ENCODE data around the gene TCF21. TPM values are rescaled to one million over a fixed set of nuclear protein-coding genes. Genes with fewer than 3 reads are reported as not detected.
A peak's percentile ranks its signal among the peaks of the same experiment; 100 is the strongest.

TCF21 gene
- total RNA-seq, 1 donor from 2014 or later: 46.5 TPM

DNA sequence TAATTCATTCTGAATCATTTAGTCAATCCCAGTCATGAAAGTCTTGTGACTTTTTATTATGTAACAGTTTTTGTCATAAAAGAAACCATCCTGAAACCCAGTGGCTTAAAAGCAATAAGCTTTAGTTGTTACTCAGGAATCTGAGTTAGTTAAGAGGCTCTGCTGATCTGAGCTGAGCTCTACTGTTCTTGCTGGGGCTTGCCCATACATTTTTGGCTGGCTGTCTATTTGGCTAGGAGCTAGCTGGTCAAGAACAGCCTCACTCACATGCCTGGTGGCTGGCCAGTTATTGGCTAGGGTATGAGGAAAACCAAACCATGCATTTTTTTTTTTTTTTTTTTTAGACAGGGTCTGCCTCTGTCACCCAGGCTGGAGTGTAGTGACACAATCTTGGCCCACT is 10.6 kb downstream of the TCF21 start:
- ATAC-seq: no peak

DNA sequence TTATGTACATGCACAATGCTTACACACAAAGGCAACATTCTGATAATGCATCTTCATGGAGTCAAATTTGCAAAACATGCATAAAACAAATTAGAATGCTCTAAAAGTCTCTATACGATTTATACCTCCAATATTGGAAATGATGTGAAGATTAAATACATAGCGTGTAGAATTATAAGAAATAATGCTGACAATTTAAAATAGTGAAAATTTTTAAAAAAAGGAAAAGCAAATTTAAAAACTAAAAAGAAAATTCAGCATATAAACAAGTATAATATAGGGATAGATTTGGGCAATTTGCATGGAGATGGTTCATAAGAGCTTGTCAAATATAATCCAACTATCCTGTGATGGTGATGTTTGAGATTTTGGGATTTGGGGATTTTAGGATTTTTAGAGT is 14.9 kb downstream of the TCF21 start:
- DNase-seq: no peak
- no peaks in the 10 kb centered on the region for H3K4me1 ChIP-seq
- intact Hi-C loops (cut with DNase I): no loop called here
- H3K27ac ChIP-seq: no peak overlapping the region
- H3K9me3 ChIP-seq: no peaks in the 10 kb centered on the region
- H3K4me3 ChIP-seq: no peak overlapping the region
- H3K36me3 ChIP-seq: no peaks in the 10 kb centered on the region
- TF ChIP-seq, protein P1, sequence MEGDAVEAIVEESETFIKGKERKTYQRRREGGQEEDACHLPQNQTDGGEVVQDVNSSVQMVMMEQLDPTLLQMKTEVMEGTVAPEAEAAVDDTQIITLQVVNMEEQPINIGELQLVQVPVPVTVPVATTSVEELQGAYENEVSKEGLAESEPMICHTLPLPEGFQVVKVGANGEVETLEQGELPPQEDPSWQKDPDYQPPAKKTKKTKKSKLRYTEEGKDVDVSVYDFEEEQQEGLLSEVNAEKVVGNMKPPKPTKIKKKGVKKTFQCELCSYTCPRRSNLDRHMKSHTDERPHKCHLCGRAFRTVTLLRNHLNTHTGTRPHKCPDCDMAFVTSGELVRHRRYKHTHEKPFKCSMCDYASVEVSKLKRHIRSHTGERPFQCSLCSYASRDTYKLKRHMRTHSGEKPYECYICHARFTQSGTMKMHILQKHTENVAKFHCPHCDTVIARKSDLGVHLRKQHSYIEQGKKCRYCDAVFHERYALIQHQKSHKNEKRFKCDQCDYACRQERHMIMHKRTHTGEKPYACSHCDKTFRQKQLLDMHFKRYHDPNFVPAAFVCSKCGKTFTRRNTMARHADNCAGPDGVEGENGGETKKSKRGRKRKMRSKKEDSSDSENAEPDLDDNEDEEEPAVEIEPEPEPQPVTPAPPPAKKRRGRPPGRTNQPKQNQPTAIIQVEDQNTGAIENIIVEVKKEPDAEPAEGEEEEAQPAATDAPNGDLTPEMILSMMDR (IDR thresholded peaks at IDR 0.05): no peak
- no peak for ATAC-seq
- H3K27me3 ChIP-seq (ENCODE audit: low read depth): peaks cover 12% of the 10 kb centered on the region

More for the DNA sequence above, 10.6 kb downstream of the TCF21 start:
- Histone ChIP-seq H3K9me3 (no peaks in the 10 kb centered on the region), H3K27me3 (ENCODE audit: low read depth) (peaks cover 45% of the 10 kb centered on the region), H3K4me3 (no peak overlapping the region), H3K4me1 (peaks cover 7% of the 10 kb centered on the region), H3K36me3 (no peaks in the 10 kb centered on the region), H3K27ac (no peak overlapping the region)
- intact Hi-C loops (cut with DNase I): no loop called here
- DNase-seq: no peak
- TF ChIP-seq, protein P1 (IDR thresholded peaks at IDR 0.05): no peak

DNA sequence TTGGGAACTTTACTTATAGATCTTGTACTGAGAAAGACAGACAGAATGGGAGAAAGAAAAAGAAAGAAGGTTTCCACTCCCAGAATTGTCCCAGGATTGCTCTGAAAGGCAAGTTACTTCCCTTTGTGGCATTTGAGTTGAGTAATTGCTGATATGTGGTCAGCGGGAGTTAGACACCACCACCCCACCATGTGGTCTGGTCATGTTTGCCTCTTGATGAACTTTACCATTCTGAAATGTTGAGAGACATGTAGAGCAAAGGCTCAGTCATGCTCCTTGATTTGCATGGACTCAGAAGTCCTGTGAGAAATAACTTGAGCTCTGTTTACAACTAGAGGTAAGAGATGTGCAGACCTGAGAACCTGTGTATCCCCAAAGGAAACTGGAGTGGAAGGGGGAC is 17.1 kb downstream of the TCF21 start:
- Histone ChIP-seq H3K27me3 (ENCODE audit: low read depth) (peaks cover 13% of the 10 kb centered on the region), H3K9me3 (no peaks in the 10 kb centered on the region), H3K27ac (no peak overlapping the region), H3K4me1 (no peaks in the 10 kb centered on the region), H3K4me3 (no peak overlapping the region), H3K36me3 (no peaks in the 10 kb centered on the region)
- DNase-seq (no peak), ATAC-seq (peak in 1 of 2 donors; percentile 47)
- TF ChIP-seq, protein P1 (IDR thresholded peaks at IDR 0.05): no peak
- intact Hi-C loops (cut with DNase I): no loop called here

DNA sequence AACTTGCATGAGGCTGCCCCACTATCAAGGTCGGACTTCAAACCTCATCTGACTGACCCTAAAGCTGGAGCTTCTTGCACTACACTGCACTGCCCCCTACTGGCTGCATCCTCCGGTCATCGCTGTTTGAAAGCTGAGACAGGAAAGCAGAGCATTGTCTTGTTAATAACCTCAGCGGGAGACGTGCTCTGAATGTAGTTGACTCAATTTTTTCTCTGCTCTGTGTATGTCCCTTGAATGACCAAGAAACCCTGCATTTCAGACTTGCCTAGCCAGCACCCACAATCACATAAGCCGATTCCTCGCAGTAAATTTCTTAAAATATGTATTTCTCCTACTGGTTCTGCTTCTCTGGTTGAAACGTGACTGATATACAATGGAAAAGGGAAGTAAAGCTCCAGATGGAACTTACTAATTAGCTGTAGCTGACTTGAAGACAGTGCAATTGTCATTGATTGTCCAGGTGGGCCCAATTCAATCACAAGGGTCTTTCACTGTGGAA is 27.8 kb downstream of the TCF21 start:
- ATAC-seq (peak; percentile 79 to 84), DNase-seq (peak; percentile 87)
- TF ChIP-seq, protein P1 (IDR thresholded peaks at IDR 0.05): peak; percentile 93
- Histone ChIP-seq H3K9me3 (no peaks in the 10 kb centered on the region), H3K27me3 (ENCODE audit: low read depth) (no peaks in the 10 kb centered on the region), H3K27ac (no peak overlapping the region), H3K36me3 (no peaks in the 10 kb centered on the region), H3K4me1 (peaks cover 4% of the 10 kb centered on the region), H3K4me3 (no peak overlapping the region)
- intact Hi-C loops (cut with DNase I): loop anchor here (10.0 kb wide), 1 partner anchor 342 kb away; no protein-coding TSS in a partner anchor

DNA sequence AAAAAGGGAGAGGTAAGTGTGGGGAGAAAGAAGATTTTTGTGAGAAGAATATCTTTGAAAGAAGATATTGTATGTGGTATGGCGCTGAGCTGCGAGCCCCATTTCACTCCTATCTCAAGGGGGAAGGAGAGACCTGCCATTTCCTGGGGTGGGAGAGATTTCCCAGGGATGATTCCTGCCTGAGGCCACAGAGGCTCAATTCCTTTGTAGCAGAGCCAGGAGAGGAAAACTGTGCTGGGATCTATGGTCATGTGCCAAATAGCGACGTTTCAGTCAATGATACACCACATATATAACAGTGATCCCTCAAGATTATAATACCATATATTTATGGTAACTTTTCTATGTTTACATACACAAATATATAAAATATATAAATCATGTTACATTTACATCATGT is 28.9 kb downstream of the TCF21 start:
- H3K4me3 ChIP-seq: no peak overlapping the region
- H3K27me3 ChIP-seq (ENCODE audit: low read depth): no peaks in the 10 kb centered on the region
- H3K9me3 ChIP-seq: no peaks in the 10 kb centered on the region
- TF ChIP-seq, protein P1 (IDR thresholded peaks at IDR 0.05): no peak
- peaks cover 4% of the 10 kb centered on the region for H3K4me1 ChIP-seq
- ATAC-seq (no peak), DNase-seq (no peak)
- intact Hi-C loops (cut with DNase I): loop anchor here (10.0 kb wide), 1 partner anchor 343 kb away; no protein-coding TSS in a partner anchor
- H3K27ac ChIP-seq: no peak overlapping the region
- H3K36me3 ChIP-seq: no peaks in the 10 kb centered on the region
